ENCODE results near the gene PRUNE2. TPM values are rescaled to one million over a fixed set of nuclear protein-coding genes. Genes with fewer than 3 reads are reported as not detected.

PRUNE2 gene
- total RNA-seq, 4 donors from 2014 or later = 4.0 to 20.7 (median 14.2) TPM

DNA sequence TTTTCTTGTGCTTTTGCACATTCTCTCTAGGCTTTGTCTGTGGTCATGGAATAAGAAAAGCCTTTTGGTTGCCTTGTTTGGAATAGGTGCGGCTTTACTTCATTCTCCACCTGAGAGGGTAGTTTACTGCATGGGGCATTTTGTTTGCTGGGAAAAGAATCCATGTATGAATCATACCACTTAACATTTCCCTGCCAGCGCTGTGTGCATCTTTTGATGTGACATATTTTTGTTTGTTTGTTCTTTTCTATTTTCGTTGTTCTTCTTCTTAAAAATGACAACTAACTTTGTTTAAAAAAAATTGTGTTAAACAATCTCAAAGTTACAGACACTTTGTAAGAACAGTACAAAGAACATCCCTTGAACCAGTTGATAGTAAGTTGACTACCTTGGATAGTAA lies 333.8 kb downstream of the PRUNE2 start:
- TF ChIP-seq CTCF (IDR thresholded peaks at IDR 0.05; ENCODE audit: low read depth) = no peak

DNA sequence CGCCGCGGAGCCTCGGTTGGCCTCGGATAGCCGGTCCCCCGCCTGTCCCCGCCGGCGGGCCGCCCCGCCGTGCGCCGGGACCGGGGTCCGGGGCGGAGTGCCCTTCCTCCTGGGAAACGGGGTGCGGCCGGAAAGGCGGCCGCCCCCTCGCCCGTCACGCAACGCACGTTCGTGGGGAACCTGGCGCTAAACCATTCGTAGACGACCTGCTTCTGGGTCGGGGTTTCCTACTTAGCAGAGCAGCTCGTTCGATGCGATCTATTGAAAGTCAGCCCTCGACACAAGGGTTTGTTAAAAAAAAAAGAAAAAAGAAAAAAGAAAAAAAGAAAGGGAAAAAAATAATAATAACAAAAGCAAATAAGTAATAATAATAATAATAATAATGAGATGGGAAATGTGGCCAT lies 334.2 kb downstream of the PRUNE2 start:
- TF ChIP-seq CTCF (IDR thresholded peaks at IDR 0.05; ENCODE audit: low read depth) = no peak

- TF ChIP-seq CTCF (IDR thresholded peaks at IDR 0.05; ENCODE audit: low read depth) = no peak
These were observed 334.6 kb downstream of the PRUNE2 start for GRCh38 chr9:76571288-76571687.

GRCh38 chr9:76570826-76571225 lies 335.1 kb downstream of the PRUNE2 start:
- no peak for TF ChIP-seq CTCF (IDR thresholded peaks at IDR 0.05; ENCODE audit: low read depth)

DNA sequence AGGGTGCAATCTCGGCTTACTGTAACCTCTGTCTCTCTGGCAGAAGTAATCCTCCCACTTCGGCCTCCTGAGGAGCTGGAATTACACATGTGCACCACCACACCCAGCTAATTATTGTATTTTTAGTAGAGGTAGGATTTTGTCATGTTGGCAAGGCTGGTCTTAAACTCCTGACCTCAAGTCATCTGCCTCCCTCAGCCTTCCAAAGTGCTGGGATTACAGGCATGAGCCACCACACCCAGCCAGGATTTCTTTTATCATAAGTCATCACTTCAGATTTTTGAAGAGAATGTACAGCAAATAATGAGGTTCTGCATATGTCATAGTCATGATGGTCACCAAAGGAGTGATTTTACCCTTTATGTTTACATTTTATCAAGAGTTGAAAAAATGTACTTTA lies 338.8 kb downstream of the PRUNE2 start:
- no peak for TF ChIP-seq CTCF (IDR thresholded peaks at IDR 0.05; ENCODE audit: low read depth)

- no peak for TF ChIP-seq CTCF (IDR thresholded peaks at IDR 0.05; ENCODE audit: low read depth)
These were observed 341.6 kb downstream of the PRUNE2 start for GRCh38 chr9:76564297-76564696.

DNA sequence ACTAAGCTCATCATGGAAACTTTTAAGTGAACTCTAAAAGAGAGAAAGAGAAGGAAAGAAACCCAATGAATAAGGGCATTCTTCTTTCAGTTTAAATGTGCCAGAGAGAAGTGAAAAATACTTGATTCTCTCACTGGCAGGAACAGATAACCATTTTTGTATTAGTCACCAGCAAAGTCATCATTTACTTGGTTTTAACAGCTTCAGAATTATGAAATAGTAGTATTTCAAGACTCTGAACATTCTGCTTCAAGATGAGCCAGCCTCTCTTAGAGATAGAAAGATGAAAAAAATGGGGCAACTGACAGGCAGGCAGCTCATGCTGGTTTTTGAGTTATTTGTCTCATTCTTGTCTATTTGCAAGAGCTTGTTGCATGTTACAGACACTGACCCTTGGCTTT lies 343.4 kb downstream of the PRUNE2 start:
- TF ChIP-seq CTCF (IDR thresholded peaks at IDR 0.05; ENCODE audit: low read depth) = no peak

Data from subcutaneous adipose tissue (tissue), 4 donors.